Pancreas (tissue), 10 donors: ENCODE results near the gene BRD9. TPM values are rescaled to one million over a fixed set of nuclear protein-coding genes. Genes with fewer than 3 reads are reported as not detected.
"Not testable (repeated sequence)": the region's sequence is repeated elsewhere in the genome, so short reads cannot be mapped to it uniquely, and the experiment has no call there.

Source experiments
- ATAC-seq, 4 donors: fragments of 200-7000 bp; cut with Tn5 transposase; one replicate each; pipeline versions ENCODE4 v1.8.0 to v1.9.1; 2020; ENCODE audit warnings: mild to moderate bottlenecking in 4 of 4, moderate library complexity in 4 of 4
- DNase-seq, 6 donors: peaks; one replicate each; pipeline ENCODE4 v3.0.0-alpha.2; 2020
- FAIRE-seq: peaks from 2 replicates; lab custom pipeline; 2012; peaks lifted over from hg19 to GRCh38; lab: Jason Lieb, UNC
- H3K27ac ChIP-seq, 4 donors: fragments of 200-600 bp; sonication (generic); 1 replicate in 3 of 4; 2 replicates in 1 of 4; pipeline versions ENCODE4 v1.5.0 to v1.8.0; 2020
- H3K27me3 ChIP-seq, 4 donors: fragments of 200-600 bp; one replicate each; pipeline ENCODE4 v1.8.0; 2021
- H3K36me3 ChIP-seq, 3 donors: fragments of 200-600 bp; sonication (generic) in 1 of 3; one replicate each; pipeline versions ENCODE4 v1.5.0 to v1.8.0; 2020 to 2021
- H3K4me1 ChIP-seq, 3 donors: fragments of 200-600 bp; one replicate each; pipeline ENCODE4 v1.8.0; 2021
- H3K4me3 ChIP-seq, 4 donors: fragments of 200-600 bp; sonication (generic) in 2 of 4; one replicate each; pipeline versions ENCODE4 v1.5.0 to v1.8.0; 2020 to 2021
- H3K9me3 ChIP-seq, 4 donors: fragments of 200-600 bp; one replicate each; pipeline ENCODE4 v1.8.0; 2021
- WGBS, 2 donors: extraction: QIAGEN DNeasy Blood & Tissue Kit; methylation state at CpG; one replicate each; pipeline ENCODE4 v1.1.7; 2013; 5-methylcytosine and 5-hydroxymethylcytosine counted together
- intact Hi-C, 3 donors: fragments of 100-400 bp; cut with DNase I; formaldehyde crosslinking; loops; one replicate each; pipeline versions ENCODE4 v1.11.1 to v1.14.2; 2022
- polyA plus RNA-seq, 2 donors: library from polyadenylated mRNA; stranded (reverse); fragments of 200-250 nt; gene quantifications; one replicate each; pipeline ENCODE4 v1.2.3, GENCODE V29; 2013
- total RNA-seq, 6 donors: library from RNA; stranded (reverse); fragmentation: NEBNext Ultra II Directional in 4 of 6; extraction: Animal tissue kit (Norgen Biotek cat#: 25700) in 4 of 6; gene quantifications; one replicate each; pipeline versions ENCODE4 v1.2.1 to v1.2.4, GENCODE V29; 2021 to 2023
- TF ChIP-seq, protein P1 (sequence below), 4 donors: fragments of 200-600 bp; sonication (generic) in 3 of 4; IDR thresholded peaks; one replicate each; pipeline versions ENCODE4 v1.5.0 to v1.8.0; 2021; ENCODE audit warnings: antibody characterized with exemption in 4 of 4
- donor health status: healthy with polysubstance abuse.
- donor health status: DM: no; HTN: no; CAD: no; lungs with moderate emphysema.
- donor health status: DM: no; HTN: no; CAD: no.
- donor health status: control.
- donor health status: control.
- donor health status: Bipolar disorder and iron deficiency.
- donor health status: DM: yes; HTN: yes; CAD: no.
- donor health status: DM: no; HTN: no; CAD: no.
- donor health status: DM: no; HTN: no; CAD: no.
- donor health status: DM: yes; HTN: yes; CAD: no.

Gene BRD9
- total and polyA plus RNA-seq, 8 donors, result 11.3 to 38.5 (median 17.5) TPM

DNA sequence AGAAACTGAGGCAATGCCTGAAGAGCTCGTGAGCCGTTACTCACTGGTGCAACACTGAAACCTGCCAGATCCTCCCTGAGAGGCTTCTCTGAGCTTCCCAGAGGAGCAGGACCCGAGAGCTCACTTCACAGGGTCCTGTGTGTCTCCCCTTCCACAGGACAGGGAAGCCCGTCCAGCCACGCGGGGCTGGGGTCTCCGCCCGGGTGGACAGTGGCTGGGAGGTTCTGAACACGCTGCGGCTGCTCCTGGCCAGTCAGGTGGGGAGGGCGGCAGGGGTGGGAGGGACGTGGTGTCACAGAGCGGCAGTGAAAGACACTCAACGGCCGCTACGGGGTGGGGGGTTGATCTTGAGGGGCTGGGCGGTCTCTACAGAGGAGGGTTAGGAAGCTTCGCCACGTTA lies 41.5 kb downstream of the BRD9 start:
- Histone ChIP-seq H3K36me3 (no peaks in the 10 kb centered on the region), H3K4me3 (no peak overlapping the region), H3K27me3 (peaks cover 0 to 3% (median 0%) of the 10 kb centered on the region in 4 donors), H3K4me1 (no peaks in the 10 kb centered on the region), H3K9me3 (no peaks in the 10 kb centered on the region), H3K27ac (no peak overlapping the region)
- no peak for ATAC-seq
- FAIRE-seq, result no peak
- peak in 3 of 6 donors; percentile 16 to 57 (median 48) for DNase-seq
- TF ChIP-seq, protein P1, sequence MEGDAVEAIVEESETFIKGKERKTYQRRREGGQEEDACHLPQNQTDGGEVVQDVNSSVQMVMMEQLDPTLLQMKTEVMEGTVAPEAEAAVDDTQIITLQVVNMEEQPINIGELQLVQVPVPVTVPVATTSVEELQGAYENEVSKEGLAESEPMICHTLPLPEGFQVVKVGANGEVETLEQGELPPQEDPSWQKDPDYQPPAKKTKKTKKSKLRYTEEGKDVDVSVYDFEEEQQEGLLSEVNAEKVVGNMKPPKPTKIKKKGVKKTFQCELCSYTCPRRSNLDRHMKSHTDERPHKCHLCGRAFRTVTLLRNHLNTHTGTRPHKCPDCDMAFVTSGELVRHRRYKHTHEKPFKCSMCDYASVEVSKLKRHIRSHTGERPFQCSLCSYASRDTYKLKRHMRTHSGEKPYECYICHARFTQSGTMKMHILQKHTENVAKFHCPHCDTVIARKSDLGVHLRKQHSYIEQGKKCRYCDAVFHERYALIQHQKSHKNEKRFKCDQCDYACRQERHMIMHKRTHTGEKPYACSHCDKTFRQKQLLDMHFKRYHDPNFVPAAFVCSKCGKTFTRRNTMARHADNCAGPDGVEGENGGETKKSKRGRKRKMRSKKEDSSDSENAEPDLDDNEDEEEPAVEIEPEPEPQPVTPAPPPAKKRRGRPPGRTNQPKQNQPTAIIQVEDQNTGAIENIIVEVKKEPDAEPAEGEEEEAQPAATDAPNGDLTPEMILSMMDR (IDR thresholded peaks at IDR 0.05), result no peak
- 40 to 45% methylated on average over 19 of the region's 19 CpGs for WGBS, 2 donors
- intact Hi-C loops, result no loop called here

DNA sequence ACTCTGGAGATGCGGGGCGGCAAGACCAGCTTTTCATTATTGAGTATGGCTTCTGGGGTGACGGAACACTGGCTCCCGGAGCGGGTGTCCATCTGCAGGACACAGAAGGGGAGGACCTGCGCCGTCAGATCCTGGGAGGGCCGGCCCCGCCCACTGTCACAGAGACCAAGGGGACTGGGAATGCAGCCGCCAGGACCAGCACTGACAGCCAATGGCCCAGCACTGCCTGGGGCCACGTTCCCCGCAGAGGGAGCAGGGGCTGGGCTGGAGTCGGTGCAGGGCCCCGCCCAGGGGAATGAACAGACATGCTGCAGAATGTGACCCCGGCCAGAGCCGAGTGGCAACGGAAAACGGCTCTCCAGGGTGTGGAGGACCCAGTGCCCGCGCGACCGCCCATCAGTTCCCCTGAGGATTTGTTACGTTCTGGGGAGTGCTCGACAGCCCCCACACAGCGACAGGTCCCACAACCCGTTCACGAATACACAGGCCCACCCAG lies 42.0 kb downstream of the BRD9 start, which contains the start of gene ZDHHC11:
Gene ZDHHC11, minus strand, starts transcription at position 476 of the 496 bp plus-strand sequence. Its CDS starts 384 bp downstream, at position 92.
- DNase-seq (peak in 3 of 6 donors; percentile 26 to 75 (median 56)), FAIRE-seq (no peak), ATAC-seq (peak in 3 of 4 donors; percentile 43 to 79 (median 52))
- TF ChIP-seq, protein P1 (IDR thresholded peaks at IDR 0.05), result no peak
- no peaks in the 10 kb centered on the region for H3K4me1 ChIP-seq
- intact Hi-C loops, result no loop called here
- H3K27me3 ChIP-seq, result peaks cover 0 to 3% (median 0%) of the 10 kb centered on the region in 4 donors
- H3K36me3 ChIP-seq, result no peaks in the 10 kb centered on the region
- H3K9me3 ChIP-seq, result no peaks in the 10 kb centered on the region
- 51 to 55% methylated on average over 27 of the region's 27 CpGs for WGBS, 2 donors
- H3K4me3 ChIP-seq, result no peak within 1 kb of the TSS
- no peak within 1 kb of the TSS for H3K27ac ChIP-seq

DNA sequence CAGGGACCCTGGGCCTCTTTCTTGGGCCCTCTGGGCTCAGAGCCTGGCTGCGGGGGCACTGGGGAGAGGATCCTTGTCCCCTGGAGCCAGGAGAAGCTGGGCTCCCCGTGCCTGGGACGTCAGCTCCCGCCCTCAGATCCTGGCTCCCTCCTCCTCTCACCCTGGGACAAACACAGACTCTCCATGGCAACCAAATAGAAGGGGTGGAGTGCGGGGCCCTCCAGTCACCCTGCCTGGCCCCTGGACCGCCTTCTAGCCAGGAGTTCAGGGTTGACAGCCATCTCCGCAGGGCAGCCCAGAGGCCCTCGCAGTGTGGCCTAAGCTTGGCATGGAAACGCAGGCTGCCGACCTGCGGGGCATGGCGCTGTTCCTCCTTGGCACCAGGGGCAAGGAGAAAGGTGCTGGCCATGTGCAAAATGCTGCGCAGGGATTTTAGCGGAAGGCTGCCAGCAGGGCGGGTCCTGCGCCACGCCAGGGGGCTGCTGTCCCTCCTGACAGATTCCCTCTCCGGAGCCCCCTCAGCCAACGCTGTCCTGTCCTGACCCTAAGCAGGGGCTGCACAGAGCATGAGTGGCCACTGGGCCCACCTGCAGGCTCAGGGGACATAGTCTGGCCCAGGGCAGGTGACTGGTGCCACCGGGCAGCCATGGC lies 42.8 kb downstream of the BRD9 start:
- intact Hi-C loops, result loop anchor here in 1 of 3 donors (10.0 kb wide), 1 partner anchor 95 kb away; no protein-coding TSS in a partner anchor
- peak in 2 of 6 donors; percentile 41 to 64 for DNase-seq
- no peak overlapping the region for H3K27ac ChIP-seq
- 67 to 71% methylated on average over 20 of the region's 20 CpGs for WGBS, 2 donors
- peaks cover 0 to 3% (median 0%) of the 10 kb centered on the region in 4 donors for H3K27me3 ChIP-seq
- peak in 3 of 4 donors; percentile 26 to 52 (median 46) for ATAC-seq
- H3K36me3 ChIP-seq, result no peaks in the 10 kb centered on the region
- H3K4me3 ChIP-seq, result no peak overlapping the region
- H3K4me1 ChIP-seq, result no peaks in the 10 kb centered on the region
- no peaks in the 10 kb centered on the region for H3K9me3 ChIP-seq
- FAIRE-seq, result no peak
- TF ChIP-seq, protein P1 (IDR thresholded peaks at IDR 0.05), result no peak

GRCh38 chr5:848671-849111 lies 43.9 kb downstream of the BRD9 start:
- no peaks in the 10 kb centered on the region for H3K9me3 ChIP-seq
- WGBS, 2 donors, result 86 to 91% methylated on average over 12 to 14 of the region's 14 CpGs
- TF ChIP-seq, protein P1 (IDR thresholded peaks at IDR 0.05), result no peak
- intact Hi-C loops, result loop anchor here in 1 of 3 donors (10.0 kb wide), 1 partner anchor 94 kb away; no protein-coding TSS in a partner anchor
- peak in 2 of 6 donors; percentile 34 to 68 for DNase-seq
- H3K36me3 ChIP-seq, result no peaks in the 10 kb centered on the region
- no peak for ATAC-seq
- peaks cover 0 to 3% (median 0%) of the 10 kb centered on the region in 4 donors for H3K27me3 ChIP-seq
- H3K4me3 ChIP-seq, result no peak overlapping the region
- no peaks in the 10 kb centered on the region for H3K4me1 ChIP-seq
- no peak for FAIRE-seq
- no peak overlapping the region for H3K27ac ChIP-seq

DNA sequence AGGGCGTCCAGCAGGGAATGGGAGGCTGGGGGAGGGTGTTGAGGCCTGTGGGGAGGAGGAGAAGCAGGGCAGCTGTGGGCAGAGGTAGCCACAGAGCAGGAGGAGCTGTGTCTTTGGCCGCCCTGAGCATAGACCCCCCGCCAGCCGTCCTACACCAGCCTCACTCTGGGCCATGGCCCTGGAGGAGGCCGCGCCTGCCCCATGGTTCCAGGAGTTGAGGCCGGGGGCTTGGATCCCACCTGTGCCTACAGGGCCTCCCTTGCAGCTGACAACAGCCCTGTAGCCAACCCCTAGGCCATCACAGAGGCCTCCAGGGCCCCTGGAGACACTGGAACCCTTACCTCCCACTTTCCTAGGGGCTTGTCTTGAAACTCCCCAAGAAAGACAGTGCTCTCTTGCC lies 44.9 kb downstream of the BRD9 start:
- peak in 1 of 6 donors; percentile 47 for DNase-seq
- not testable (repeated sequence) for H3K27me3 ChIP-seq, H3K4me3 ChIP-seq, H3K9me3 ChIP-seq, ATAC-seq, H3K36me3 ChIP-seq, H3K4me1 ChIP-seq, FAIRE-seq, H3K27ac ChIP-seq
- WGBS, 2 donors, result 90 to 94% methylated on average over 2 to 6 of the region's 7 CpGs
- intact Hi-C loops, result loop anchor here in 1 of 3 donors (10.0 kb wide), 1 partner anchor 93 kb away; no protein-coding TSS in a partner anchor

DNA sequence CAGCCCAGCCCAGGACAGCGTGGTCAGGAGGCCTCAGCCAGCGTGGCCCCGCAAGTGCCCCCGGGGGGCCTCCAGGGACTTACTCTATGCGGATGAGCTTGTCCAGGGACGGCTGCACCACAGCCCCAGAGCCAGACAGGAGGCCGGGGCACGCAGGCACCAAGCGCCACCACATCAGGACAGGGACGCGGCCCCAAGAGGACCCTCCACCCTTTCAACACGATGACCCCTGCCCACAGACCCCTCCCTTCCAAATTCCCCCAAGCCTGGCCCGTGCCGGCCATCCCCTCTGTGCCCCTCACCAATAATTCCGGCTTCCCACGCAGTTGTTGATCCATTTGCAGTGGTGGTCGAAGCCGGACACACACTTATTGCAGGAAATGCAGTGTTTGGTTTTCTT lies 45.4 kb downstream of the BRD9 start:
- not testable (repeated sequence) for H3K36me3 ChIP-seq

DNA sequence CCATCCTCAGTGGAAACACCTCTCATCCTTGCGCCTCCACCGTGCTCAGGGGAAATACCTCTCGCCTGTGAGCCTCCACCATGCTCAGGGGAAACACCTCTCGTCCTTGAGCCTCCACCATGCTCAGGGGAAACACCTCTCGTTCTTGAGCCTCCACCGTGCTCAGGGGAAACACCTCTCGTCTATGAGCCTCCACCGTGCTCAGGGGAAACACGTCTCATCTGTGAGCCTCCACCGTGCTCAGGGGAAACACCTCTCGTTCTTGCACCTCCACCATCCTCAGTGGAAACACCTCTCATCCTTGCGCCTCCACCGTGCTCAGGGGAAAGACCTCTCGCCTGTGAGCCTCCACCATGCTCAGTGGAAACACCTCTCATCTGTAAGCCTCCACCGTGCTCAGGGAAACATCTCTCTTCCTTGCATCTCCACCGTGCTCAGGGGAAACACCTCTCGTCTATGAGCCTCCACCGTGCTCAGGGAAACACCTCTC lies 46.0 kb downstream of the BRD9 start:
- H3K4me3 ChIP-seq, H3K36me3 ChIP-seq, H3K27me3 ChIP-seq, H3K27ac ChIP-seq, ATAC-seq, H3K4me1 ChIP-seq, H3K9me3 ChIP-seq, FAIRE-seq: not testable (repeated sequence)
- intact Hi-C loops, result loop anchor here in 1 of 3 donors (10.0 kb wide), 1 partner anchor 92 kb away; no protein-coding TSS in a partner anchor
- peak in 2 of 6 donors; percentile 21 to 47 for DNase-seq
- WGBS, 2 donors, result 75 to 86% methylated on average over 18 of the region's 18 CpGs

More for the DNA sequence above, 45.4 kb downstream of the BRD9 start:
- H3K27ac ChIP-seq, H3K4me1 ChIP-seq, ATAC-seq, H3K9me3 ChIP-seq, FAIRE-seq, H3K27me3 ChIP-seq, H3K4me3 ChIP-seq: not testable (repeated sequence)
- intact Hi-C loops, result loop anchor here in 1 of 3 donors (10.0 kb wide), 1 partner anchor 92 kb away; no protein-coding TSS in a partner anchor
- WGBS, 2 donors, result 60 to 88% methylated on average over 1 to 9 of the region's 18 CpGs
- peak in 2 of 6 donors; percentile 23 to 44 for DNase-seq
